Hepatocyte (in vitro differentiated cells): Measurements from ENCODE around the gene MCF2L2.

Source experiments
- CTCF ChIP-seq: fragments of 200-600 bp; sonication (generic); IDR thresholded peaks from 2 replicates; pipeline ENCODE4 v1.5.1; 2016; ENCODE audit warnings: antibody characterized with exemption, mild to moderate bottlenecking; ENCODE audit not compliant: poor library complexity
- EZH2 ChIP-seq: fragments of 200-600 bp; sonication (generic); IDR thresholded peaks from 2 replicates; pipeline ENCODE4 v1.6.1; 2016; ENCODE audit warnings: antibody characterized with exemption, mild to moderate bottlenecking, borderline replicate concordance
- EZH2phosphoT487 ChIP-seq: fragments of 200-600 bp; sonication (generic); IDR thresholded peaks from one replicate; pipeline ENCODE4 v1.6.1; 2018; ENCODE audit warnings: antibody characterized with exemption, mild to moderate bottlenecking, low read depth, moderate library complexity; ENCODE audit not compliant: unreplicated experiment, severe bottlenecking

- TF ChIP-seq CTCF = no peak
- TF ChIP-seq EZH2 = no peak
- TF ChIP-seq EZH2phosphoT487 = no peak
These were observed 162.0 kb downstream of the MCF2L2 start for GRCh38 chr3:183266454-183266853.
